Lung (tissue), 12 donors: ENCODE measurements around the gene HIPK2. TPM values are rescaled to one million over a fixed set of nuclear protein-coding genes. Genes with fewer than 3 reads are reported as not detected.

Experiments
- ATAC-seq: fragments of 200-7000 bp; cut with Tn5 transposase; one replicate; pipeline ENCODE4 v1.9.1; 2020; ENCODE audit warnings: moderate number of reproducible peaks; ENCODE audit not compliant: insufficient read depth, low FRiP score
- DNase-seq, 3 donors: peaks; one replicate each; pipeline ENCODE4 v3.0.0-alpha.2; 2013 to 2017
- H3K27ac ChIP-seq, 2 donors: one replicate each; pipeline ENCODE4 v1.5.1; 2013; ENCODE audit warnings: mild to moderate bottlenecking in 2 of 2, moderate library complexity in 2 of 2, control low read depth in 1 of 2, inconsistent platforms in 1 of 2, low read depth in 1 of 2, low read length in 1 of 2
- H3K27me3 ChIP-seq, 3 donors: one replicate each; pipeline ENCODE4 v1.5.1; 2013; ENCODE audit warnings: low read length in 2 of 3; ENCODE audit not compliant: control insufficient read depth in 3 of 3, insufficient read depth in 3 of 3
- H3K36me3 ChIP-seq, 4 donors: one replicate each; pipeline ENCODE4 v1.5.1; 2013; ENCODE audit warnings: low read length in 4 of 4, mild to moderate bottlenecking in 1 of 4, moderate library complexity in 1 of 4; ENCODE audit not compliant: control insufficient read depth in 4 of 4, insufficient read depth in 4 of 4
- H3K4me1 ChIP-seq, 5 donors: one replicate each; pipeline ENCODE4 v1.5.1; 2013; ENCODE audit warnings: low read length in 5 of 5, mild to moderate bottlenecking in 2 of 5, moderate library complexity in 1 of 5; ENCODE audit not compliant: control insufficient read depth in 5 of 5, insufficient read depth in 5 of 5
- H3K4me3 ChIP-seq: one replicate; pipeline ENCODE4 v1.5.1; 2013; ENCODE audit warnings: mild to moderate bottlenecking, control low read depth, moderate library complexity
- H3K9ac ChIP-seq, 2 donors: one replicate each; pipeline ENCODE4 v1.5.1; 2013; ENCODE audit warnings: low read length in 2 of 2, control low read depth in 1 of 2; ENCODE audit not compliant: insufficient read depth in 1 of 2
- H3K9me3 ChIP-seq, 4 donors: one replicate each; pipeline ENCODE4 v1.5.1; 2013; ENCODE audit warnings: low read length in 3 of 4, mild to moderate bottlenecking in 1 of 4, moderate library complexity in 1 of 4; ENCODE audit not compliant: control insufficient read depth in 4 of 4, insufficient read depth in 3 of 4
- CTCF ChIP-seq: IDR thresholded peaks from 2 replicates; pipeline ENCODE4 v1.5.1; 2012; ENCODE audit warnings: mild to moderate bottlenecking; ENCODE audit errors: control extremely low read depth, extremely low read depth
- WGBS, 2 donors: extraction: QIAGEN DNeasy Blood & Tissue Kit; methylation state at CpG; one replicate each; pipeline ENCODE4 v1.1.7; 2013; 5-methylcytosine and 5-hydroxymethylcytosine counted together
- polyA plus RNA-seq, 2 donors: library from polyadenylated mRNA; stranded (reverse); fragments of 200-250 nt; gene quantifications; one replicate each; pipeline ENCODE4 v1.2.1, GENCODE V29; 2013
- total RNA-seq, 2 donors: library from RNA; depleted of rRNA in 1 of 2; stranded (reverse); fragments of >200 nt in 1 of 2; gene quantifications; one replicate each; pipeline ENCODE4 v1.2.1, GENCODE V29; 2014 to 2021
- donor health status: control.
- donor health status: control.
- donor health status: Bipolar disorder and iron deficiency.
- donor health status: healthy.
- donor health status: DM: yes; HTN: yes; CAD: no.

The HIPK2 gene
- total and polyA plus RNA-seq, 4 donors, result 8.7 to 65.1 (median 18.3) TPM

DNA sequence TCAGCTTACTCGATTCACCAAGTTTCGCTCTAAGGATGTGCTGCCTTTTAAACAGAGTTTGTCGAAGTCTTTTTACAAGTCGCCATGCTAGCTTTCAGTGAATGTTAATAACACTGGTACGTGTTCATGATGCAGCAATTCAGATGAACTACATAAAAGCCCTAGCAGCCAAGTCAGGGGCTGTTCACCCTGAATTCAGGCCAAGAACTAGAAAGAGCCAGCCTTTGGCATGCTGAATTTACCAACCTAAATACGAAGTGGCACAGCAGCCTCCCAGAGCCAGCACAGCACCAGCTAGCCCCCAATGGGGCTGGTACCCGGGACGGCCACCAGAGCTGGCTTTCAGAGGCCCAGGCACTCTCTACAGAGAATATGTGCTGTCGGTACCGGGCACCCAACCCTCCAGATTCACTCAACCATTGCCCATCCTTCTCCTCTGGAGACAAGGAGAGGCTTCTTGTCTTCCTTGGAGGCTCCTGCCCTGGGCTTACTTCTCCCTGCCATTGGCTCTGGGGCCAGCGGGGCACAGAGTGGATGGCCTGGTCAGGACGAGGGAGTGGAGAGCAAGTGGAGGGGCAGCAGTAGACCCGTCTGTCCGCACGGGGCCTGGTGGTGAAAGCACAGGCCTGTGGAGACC lies 64.2 kb downstream of the HIPK2 start:
- no peak overlapping the region for H3K9ac ChIP-seq

DNA sequence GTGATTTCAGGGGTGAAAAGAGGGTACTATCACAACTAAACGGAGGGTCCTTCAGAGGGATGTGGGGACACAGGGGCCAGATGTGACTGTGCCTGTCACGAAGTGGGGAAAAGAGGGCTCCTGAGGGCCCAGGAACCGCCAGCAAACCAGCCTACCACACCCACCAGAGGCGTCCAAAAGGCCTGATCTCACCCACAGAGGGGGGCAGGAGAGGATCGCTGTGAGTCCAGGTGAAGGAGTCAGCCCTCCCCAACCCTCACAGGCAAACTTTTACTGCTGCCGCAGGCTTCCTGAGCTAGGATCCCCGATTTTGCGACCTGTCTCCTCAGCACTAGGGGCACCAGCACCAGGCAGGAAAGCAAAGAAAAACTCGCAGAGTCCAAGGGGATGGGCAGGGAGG lies 64.7 kb downstream of the HIPK2 start:
- no peak overlapping the region for H3K27ac ChIP-seq

More for the DNA sequence above, 64.2 kb downstream of the HIPK2 start:
- H3K36me3 ChIP-seq, result peaks cover 11 to 29% (median 15%) of the 10 kb centered on the region in 4 donors
- ATAC-seq (no peak), DNase-seq (no peak)
- peaks cover 0 to 14% (median 3%) of the 10 kb centered on the region in 5 donors for H3K4me1 ChIP-seq
- no peak overlapping the region for H3K4me3 ChIP-seq
- no peaks in the 10 kb centered on the region for H3K9me3 ChIP-seq
- peak overlapping the region; percentile 43 to 83 for H3K27ac ChIP-seq
- WGBS, 2 donors, result 86 to 87% methylated on average over 15 of the region's 15 CpGs
- no peaks in the 10 kb centered on the region for H3K27me3 ChIP-seq
- TF ChIP-seq CTCF, result no peak

GRCh38 chr7:139711991-139712743 lies 65.6 kb downstream of the HIPK2 start:
- H3K9ac ChIP-seq, result no peak overlapping the region
- 84 to 87% methylated on average over 11 of the region's 11 CpGs for WGBS, 2 donors
- H3K4me1 ChIP-seq, result peaks cover 0 to 14% (median 3%) of the 10 kb centered on the region in 5 donors
- H3K4me3 ChIP-seq, result no peak overlapping the region
- no peaks in the 10 kb centered on the region for H3K27me3 ChIP-seq
- peaks cover 11 to 34% (median 16%) of the 10 kb centered on the region in 4 donors for H3K36me3 ChIP-seq
- no peak overlapping the region for H3K27ac ChIP-seq
- ATAC-seq (no peak), DNase-seq (no peak)
- no peaks in the 10 kb centered on the region for H3K9me3 ChIP-seq
- TF ChIP-seq CTCF, result no peak

More for the DNA sequence above, 64.7 kb downstream of the HIPK2 start:
- H3K4me3 ChIP-seq, result no peak overlapping the region
- 88 to 93% methylated on average over 9 of the region's 9 CpGs for WGBS, 2 donors
- ATAC-seq, result no peak
- no peak for DNase-seq
- H3K9me3 ChIP-seq, result no peaks in the 10 kb centered on the region
- H3K9ac ChIP-seq, result no peak overlapping the region
- peaks cover 11 to 29% (median 16%) of the 10 kb centered on the region in 4 donors for H3K36me3 ChIP-seq
- no peaks in the 10 kb centered on the region for H3K27me3 ChIP-seq
- TF ChIP-seq CTCF, result no peak
- H3K4me1 ChIP-seq, result peaks cover 0 to 14% (median 3%) of the 10 kb centered on the region in 5 donors
